ENCODE data around the gene DNMT1. TPM values are rescaled to one million over a fixed set of nuclear protein-coding genes. Genes with fewer than 3 reads are reported as not detected.
A peak's percentile ranks its signal among the peaks of the same experiment; 100 is the strongest.
"Not testable (repeated sequence)": the region's sequence is repeated elsewhere in the genome, so short reads cannot be mapped to it uniquely, and the experiment has no call there.

DNMT1 gene
- 100 to 1,000 TPM in 3 of 4 donors, 10 to 100 TPM in 1; 82.1 to 134 (median 119) TPM for polyA plus RNA-seq (ENCODE audit: insufficient read length in 4 of 4)

GRCh38 chr19:10194500-10195198, at the start of gene DNMT1:
Gene DNMT1 (minus strand): TSS chr19:10194953. CDS start chr19:10194899, 54 bp downstream.
- DNase-seq (ENCODE audit: low read depth in 4 of 4, low spot score in 3 of 4): peak; percentile 87 to 92 (median 90)

- no peak for DNase-seq (ENCODE audit: low read depth in 4 of 4, low spot score in 3 of 4)
These were observed 48.9 kb upstream of the DNMT1 start for GRCh38 chr19:10243606-10244005.

- not testable (repeated sequence) for DNase-seq (ENCODE audit: low read depth in 4 of 4, low spot score in 3 of 4)
These were observed 47.2 kb upstream of the DNMT1 start for GRCh38 chr19:10241826-10242449.

- DNase-seq (ENCODE audit: low read depth in 4 of 4, low spot score in 3 of 4): peak in 2 of 4 donors; percentile 31 to 41
These were observed 43.5 kb upstream of the DNMT1 start for GRCh38 chr19:10238172-10238783.

GRCh38 chr19:10237702-10238101, 42.9 kb upstream of the DNMT1 start:
- no peak for DNase-seq (ENCODE audit: low read depth in 4 of 4, low spot score in 3 of 4)

GRCh38 chr19:10235409-10235808, 40.7 kb upstream of the DNMT1 start:
- not testable (repeated sequence) for DNase-seq (ENCODE audit: low read depth in 4 of 4, low spot score in 3 of 4)

- no peak for DNase-seq (ENCODE audit: low read depth in 4 of 4, low spot score in 3 of 4)
These were observed 40.2 kb upstream of the DNMT1 start for GRCh38 chr19:10235003-10235402.

- DNase-seq (ENCODE audit: low read depth in 4 of 4, low spot score in 3 of 4): no peak
These were observed 39.2 kb upstream of the DNMT1 start for GRCh38 chr19:10233946-10234345.

GRCh38 chr19:10231612-10232228, 37.0 kb upstream of the DNMT1 start:
- DNase-seq (ENCODE audit: low read depth in 4 of 4, low spot score in 3 of 4): no peak

- DNase-seq (ENCODE audit: low read depth in 4 of 4, low spot score in 3 of 4): peak in 2 of 4 donors; percentile 41 to 54
These were observed 36.3 kb upstream of the DNMT1 start, which contains the start of gene S1PR2 for GRCh38 chr19:10230861-10231611. Gene S1PR2 (minus strand): TSS chr19:10231331. CDS start chr19:10224905, 6,426 bp downstream.

GRCh38 chr19:10230173-10230860, 35.6 kb upstream of the DNMT1 start:
- peak in 1 of 4 donors; percentile 14 for DNase-seq (ENCODE audit: low read depth in 4 of 4, low spot score in 3 of 4)

- DNase-seq (ENCODE audit: low read depth in 4 of 4, low spot score in 3 of 4): no peak
These were observed 34.2 kb upstream of the DNMT1 start for GRCh38 chr19:10228920-10229319.

GRCh38 chr19:10228393-10228792, 33.6 kb upstream of the DNMT1 start:
- no peak for DNase-seq (ENCODE audit: low read depth in 4 of 4, low spot score in 3 of 4)

GRCh38 chr19:10227026-10227971, 32.5 kb upstream of the DNMT1 start:
- DNase-seq (ENCODE audit: low read depth in 4 of 4, low spot score in 3 of 4): peak in 3 of 4 donors; percentile 36 to 48 (median 48)

GRCh38 chr19:10226376-10227025, 31.7 kb upstream of the DNMT1 start:
- peak in 3 of 4 donors; percentile 64 to 78 (median 74) for DNase-seq (ENCODE audit: low read depth in 4 of 4, low spot score in 3 of 4)

GRCh38 chr19:10226021-10226375, 31.2 kb upstream of the DNMT1 start:
- no peak for DNase-seq (ENCODE audit: low read depth in 4 of 4, low spot score in 3 of 4)

- no peak for DNase-seq (ENCODE audit: low read depth in 4 of 4, low spot score in 3 of 4)
These were observed 29.6 kb upstream of the DNMT1 start for GRCh38 chr19:10224337-10224736.
